Activated T-cell treated with anti-CD3 and anti-CD28 coated beads, Interleukin-2, amount 50 U/mL, for 72 hours (primary cell): Measurements from ENCODE around the gene PCDHGB3. TPM values are rescaled to one million over a fixed set of nuclear protein-coding genes. Genes with fewer than 3 reads are reported as not detected.
"Not testable (repeated sequence)": the region's sequence is repeated elsewhere in the genome, so short reads cannot be mapped to it uniquely, and the experiment has no call there.

Experiments used
- ATAC-seq, 2 donors: fragments of 150-1000 bp; cut with Tn5 transposase; replicated peaks in 1 of 2; 2 replicates each; pipeline ENCODE4 v1.10.0; 2021; ENCODE audit warnings: moderate library complexity in 2 of 2, mild to moderate bottlenecking in 1 of 2
- DNase-seq, 2 donors: peaks; one replicate each; pipeline ENCODE4 v3.0.0; 2021 to 2022; ENCODE audit warnings: mixed read lengths in 1 of 2
- H3K27ac Mint-ChIP-seq: one replicate; pipeline ENCODE4 v1.8.0; 2022; ENCODE audit warnings: mild to moderate bottlenecking, moderate library complexity, mixed read lengths
- H3K27me3 Mint-ChIP-seq: one replicate; pipeline ENCODE4 v1.8.0; 2022; ENCODE audit warnings: low read depth, mixed read lengths
- H3K36me3 Mint-ChIP-seq, 2 donors: one replicate each; pipeline ENCODE4 v1.8.0; 2022; ENCODE audit warnings: mixed read lengths in 2 of 2, mild to moderate bottlenecking in 1 of 2; ENCODE audit not compliant: insufficient read depth in 2 of 2
- H3K4me1 Mint-ChIP-seq: one replicate; pipeline ENCODE4 v1.8.0; 2022; ENCODE audit warnings: low read depth, mixed read lengths
- H3K4me3 Mint-ChIP-seq, 2 donors: one replicate each; pipeline ENCODE4 v1.8.0; 2022; ENCODE audit warnings: mild to moderate bottlenecking in 2 of 2, mixed read lengths in 2 of 2, moderate library complexity in 2 of 2
- H3K9me3 Mint-ChIP-seq, 2 donors: one replicate each; pipeline ENCODE4 v1.8.0; 2022; ENCODE audit warnings: mixed read lengths in 2 of 2
- total RNA-seq, 2 donors: library from RNA; stranded (reverse); gene quantifications; one replicate each; pipeline ENCODE4 v1.2.3, GENCODE V29; 2022

Gene PCDHGB3
- under 1 TPM; 0.19 to 0.28 TPM for total RNA-seq

DNA sequence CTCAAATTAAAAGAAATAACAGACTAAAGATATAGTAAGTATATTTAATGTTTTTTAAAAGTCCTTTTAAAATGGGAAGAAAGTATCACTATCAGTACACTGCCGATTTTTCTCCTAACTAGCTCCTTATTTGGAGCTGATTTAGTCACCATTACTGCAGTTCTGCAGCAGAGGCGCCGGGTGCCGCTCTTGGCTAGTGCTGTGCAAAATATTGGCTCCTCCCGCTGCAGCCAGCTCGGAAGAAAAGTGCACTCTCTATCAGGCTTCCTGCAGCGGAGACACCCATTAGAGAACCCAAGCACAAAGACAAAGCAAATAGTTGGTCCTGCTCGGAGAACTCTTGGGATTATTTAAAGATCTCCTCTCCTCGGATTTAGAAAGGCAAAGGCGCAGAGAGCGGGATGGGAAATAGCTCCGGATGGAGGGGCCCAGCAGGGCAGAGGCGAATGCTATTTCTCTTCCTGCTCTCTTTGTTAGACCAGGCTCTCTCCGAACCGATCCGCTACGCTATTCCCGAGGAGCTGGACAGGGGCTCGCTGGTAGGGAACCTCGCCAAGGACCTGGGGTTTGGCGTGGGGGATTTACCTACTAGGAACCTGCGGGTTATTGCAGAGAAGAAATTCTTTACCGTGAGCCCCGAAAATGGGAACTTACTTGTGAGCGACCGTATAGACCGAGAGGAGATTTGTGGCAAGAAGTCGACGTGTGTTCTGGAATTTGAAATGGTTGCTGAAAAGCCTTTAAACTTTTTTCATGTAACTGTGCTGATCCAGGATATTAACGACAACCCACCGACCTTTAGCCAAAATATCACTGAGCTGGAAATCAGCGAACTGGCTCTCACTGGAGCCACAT, at the start of gene PCDHGB3:
TSS of gene PCDHGB3 (plus strand) at position 249 of the 855 bp plus-strand sequence. CDS start at position 402, 153 bp downstream.
- Mint-ChIP-seq H3K9me3 (peaks cover 2 to 13% of the 10 kb centered on the region in 2 donors), H3K4me3 (peak within 1 kb of the TSS; percentile 83 to 92), H3K27ac (peak within 1 kb of the TSS; percentile 5), H3K27me3 (peaks cover 90% of the 10 kb centered on the region), H3K36me3 (peaks cover 15 to 33% of the 10 kb centered on the region in 2 donors), H3K4me1 (peaks cover 13% of the 10 kb centered on the region)
- ATAC-seq (peak; percentile 63 to 81), DNase-seq (peak; percentile 41 to 46)

- Mint-ChIP-seq H3K4me1 (peaks cover 46% of the 10 kb centered on the region), H3K9me3 (peaks cover 14 to 17% of the 10 kb centered on the region in 2 donors), H3K27ac (no peak overlapping the region), H3K36me3 (peaks cover 36 to 42% of the 10 kb centered on the region in 2 donors), H3K4me3 (peak overlapping the region in 1 of 2 donors; percentile 57), H3K27me3 (no peaks in the 10 kb centered on the region)
- no peak for ATAC-seq
- no peak for DNase-seq
These were observed 47.8 kb upstream of the PCDHGB3 start for GRCh38 chr5:141322261-141322660.

DNA sequence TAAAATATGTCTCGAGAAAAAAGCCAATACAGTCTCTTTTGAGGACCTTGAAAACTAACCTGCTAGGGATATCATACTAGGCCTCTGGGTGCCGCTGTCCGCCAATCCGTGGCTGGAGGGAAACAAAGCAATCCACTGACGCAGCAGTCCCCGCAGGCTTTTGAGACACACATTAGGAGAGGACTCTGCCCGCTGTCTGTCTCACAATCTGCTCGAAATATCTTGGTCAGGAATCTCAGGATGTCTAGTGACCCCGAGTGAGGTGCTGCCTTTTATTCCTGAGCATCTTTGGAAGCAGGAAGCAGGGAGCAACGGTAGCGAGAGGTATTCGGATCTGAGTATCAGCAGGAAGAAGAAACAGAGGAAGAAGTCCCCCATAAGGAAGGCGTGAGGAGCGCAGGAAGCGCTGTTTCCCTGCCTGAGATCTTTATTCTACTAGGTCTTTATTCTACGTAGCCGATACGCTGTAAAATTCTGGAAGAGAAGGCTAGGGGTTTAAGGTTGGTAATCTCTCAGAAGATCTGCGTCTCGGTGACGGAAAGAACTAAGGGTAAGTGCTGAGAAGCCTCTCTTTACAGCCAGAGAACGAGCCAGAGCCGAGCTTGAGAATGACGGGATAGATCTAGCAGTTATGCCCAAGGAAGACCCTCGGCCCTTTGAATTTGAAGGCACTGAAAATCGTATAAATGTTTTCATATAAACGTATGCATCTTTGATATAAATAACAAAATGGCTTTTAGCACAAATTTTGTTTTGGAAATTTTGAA, 43.8 kb upstream of the PCDHGB3 start:
- Mint-ChIP-seq H3K9me3 (peaks cover 2 to 5% of the 10 kb centered on the region in 2 donors), H3K27me3 (peaks cover 13% of the 10 kb centered on the region), H3K4me3 (peak overlapping the region; percentile 94 to 98), H3K27ac (peak overlapping the region; percentile 93), H3K36me3 (peaks cover 11 to 14% of the 10 kb centered on the region in 2 donors), H3K4me1 (peaks cover 19% of the 10 kb centered on the region)
- DNase-seq = peak; percentile 65 to 76
- ATAC-seq = peak; percentile 91 to 93

DNA sequence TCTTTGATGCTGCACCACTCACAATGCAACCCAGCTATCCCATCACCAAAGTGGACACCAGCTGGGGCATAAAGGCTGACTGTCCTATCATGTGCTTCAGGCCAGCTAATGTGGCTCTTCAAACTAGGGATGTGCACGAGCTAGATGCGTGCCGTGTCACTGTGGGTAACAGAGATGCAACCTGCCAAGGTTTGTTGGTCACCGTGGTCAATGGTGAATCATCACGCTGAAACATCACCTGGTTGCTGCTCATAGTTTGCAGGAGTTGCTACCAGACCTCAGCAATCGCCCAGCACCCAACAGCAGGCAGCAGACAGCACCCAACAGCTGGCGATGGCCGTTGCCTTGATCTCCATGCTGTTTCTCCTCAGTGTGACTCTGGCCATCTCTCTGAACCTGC, 41.8 kb upstream of the PCDHGB3 start:
- Mint-ChIP-seq H3K27me3 (peaks cover 27% of the 10 kb centered on the region), H3K4me1 (peaks cover 12% of the 10 kb centered on the region), H3K27ac (no peak overlapping the region), H3K4me3 (no peak overlapping the region), H3K36me3 (peaks cover 9 to 17% of the 10 kb centered on the region in 2 donors), H3K9me3 (peaks cover 6 to 12% of the 10 kb centered on the region in 2 donors)
- ATAC-seq = peak; percentile 30 to 54
- peak in 1 of 2 donors; percentile 33 for DNase-seq

DNA sequence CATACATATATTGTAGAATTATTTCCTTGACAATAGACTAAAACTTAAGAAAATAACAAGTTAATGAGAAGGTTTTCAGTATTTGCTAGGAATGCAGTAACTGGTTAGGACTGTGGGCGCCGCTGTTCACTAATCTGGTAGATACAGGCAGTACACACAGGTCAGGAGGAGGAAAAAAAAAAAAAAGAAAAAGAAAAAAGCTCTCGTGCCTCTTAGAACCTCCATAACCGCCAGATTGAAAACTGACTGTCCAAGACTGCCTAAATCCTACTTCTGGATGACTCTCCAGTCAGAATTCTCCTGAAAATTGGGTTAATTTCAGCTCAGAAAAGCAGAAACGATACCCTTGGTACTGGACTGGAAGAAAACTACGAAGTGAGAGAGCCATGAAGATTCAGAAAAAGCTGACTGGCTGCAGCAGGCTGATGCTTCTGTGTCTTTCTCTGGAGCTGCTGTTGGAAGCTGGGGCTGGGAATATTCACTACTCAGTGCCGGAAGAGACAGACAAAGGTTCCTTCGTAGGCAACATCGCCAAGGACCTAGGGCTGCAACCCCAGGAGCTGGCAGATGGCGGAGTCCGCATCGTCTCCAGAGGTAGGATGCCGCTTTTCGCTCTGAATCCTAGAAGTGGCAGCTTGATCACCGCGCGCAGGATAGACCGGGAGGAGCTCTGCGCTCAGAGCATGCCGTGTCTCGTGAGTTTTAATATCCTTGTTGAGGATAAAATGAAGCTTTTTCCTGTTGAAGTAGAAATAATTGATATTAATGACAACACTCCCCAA, 39.6 kb upstream of the PCDHGB3 start, which contains the start of gene PCDHGA1:
TSS of gene PCDHGA1 (plus strand) at position 216 of the 782 bp plus-strand sequence.
- peak; percentile 15 to 39 for DNase-seq
- Mint-ChIP-seq H3K36me3 (peaks cover 18 to 23% of the 10 kb centered on the region in 2 donors), H3K27me3 (peaks cover 49% of the 10 kb centered on the region)

GRCh38 chr5:141332571-141332970, 37.5 kb upstream of the PCDHGB3 start:
- Mint-ChIP-seq H3K27me3 (peaks cover 56% of the 10 kb centered on the region), H3K36me3 (peaks cover 18 to 19% of the 10 kb centered on the region in 2 donors)
- not testable (repeated sequence) for ATAC-seq

More for the DNA sequence above, 39.6 kb upstream of the PCDHGB3 start, which contains the start of gene PCDHGA1:
- peak; percentile 39 to 48 for ATAC-seq
- Mint-ChIP-seq H3K9me3 (peaks cover 6 to 15% of the 10 kb centered on the region in 2 donors), H3K27ac (no peak within 1 kb of the TSS), H3K4me3 (peak within 1 kb of the TSS; percentile 49 to 58), H3K4me1 (peaks cover 12% of the 10 kb centered on the region)

DNA sequence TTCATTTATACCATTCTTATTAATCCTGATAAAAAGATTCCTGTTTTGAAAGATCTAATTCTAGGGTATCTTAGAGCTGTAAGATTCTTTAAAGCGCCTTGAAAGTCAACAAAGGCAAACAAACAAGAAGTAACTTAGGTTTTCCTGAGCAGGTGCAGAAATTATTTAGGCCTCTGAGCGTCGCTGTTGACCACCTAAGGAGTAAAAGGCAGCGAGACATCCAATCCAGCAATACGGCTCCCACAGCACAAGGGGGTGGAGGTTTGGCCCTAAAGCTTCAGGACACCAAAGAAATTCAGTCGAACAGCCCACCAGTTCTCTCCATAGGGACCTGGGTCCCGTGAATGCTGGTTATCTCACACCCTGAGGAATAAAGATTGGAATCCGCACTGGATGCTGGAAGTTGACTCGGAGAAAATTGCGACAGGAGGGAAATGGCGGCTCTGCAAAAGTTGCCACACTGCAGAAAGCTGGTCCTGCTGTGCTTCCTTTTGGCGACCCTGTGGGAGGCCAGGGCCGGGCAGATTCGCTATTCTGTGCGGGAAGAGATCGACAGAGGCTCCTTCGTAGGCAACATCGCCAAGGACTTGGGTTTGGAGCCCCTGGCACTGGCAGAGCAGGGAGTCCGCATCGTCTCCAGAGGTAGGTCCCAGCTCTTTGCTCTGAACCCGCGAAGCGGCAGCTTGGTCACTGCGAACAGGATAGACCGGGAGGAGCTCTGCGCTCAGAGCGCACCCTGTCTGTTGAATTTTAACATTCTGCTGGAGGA, 31.3 kb upstream of the PCDHGB3 start, which contains the start of gene PCDHGA2:
TSS of gene PCDHGA2 (plus strand) at position 223 of the 769 bp plus-strand sequence.
- Mint-ChIP-seq H3K36me3 (peaks cover 22 to 29% of the 10 kb centered on the region in 2 donors), H3K9me3 (peaks cover 8 to 16% of the 10 kb centered on the region in 2 donors), H3K4me3 (peak within 1 kb of the TSS; percentile 56 to 73), H3K27me3 (peaks cover 57% of the 10 kb centered on the region), H3K27ac (no peak within 1 kb of the TSS), H3K4me1 (no peaks in the 10 kb centered on the region)
- ATAC-seq = peak in 1 of 2 donors; percentile 40
- peak in 1 of 2 donors; percentile 30 for DNase-seq

More at GRCh38 chr5:141332571-141332970, 37.5 kb upstream of the PCDHGB3 start:
- H3K4me1 Mint-ChIP-seq, DNase-seq, H3K27ac Mint-ChIP-seq, H3K4me3 Mint-ChIP-seq: not testable (repeated sequence)
- peaks cover 6 to 19% of the 10 kb centered on the region in 2 donors for H3K9me3 Mint-ChIP-seq

DNA sequence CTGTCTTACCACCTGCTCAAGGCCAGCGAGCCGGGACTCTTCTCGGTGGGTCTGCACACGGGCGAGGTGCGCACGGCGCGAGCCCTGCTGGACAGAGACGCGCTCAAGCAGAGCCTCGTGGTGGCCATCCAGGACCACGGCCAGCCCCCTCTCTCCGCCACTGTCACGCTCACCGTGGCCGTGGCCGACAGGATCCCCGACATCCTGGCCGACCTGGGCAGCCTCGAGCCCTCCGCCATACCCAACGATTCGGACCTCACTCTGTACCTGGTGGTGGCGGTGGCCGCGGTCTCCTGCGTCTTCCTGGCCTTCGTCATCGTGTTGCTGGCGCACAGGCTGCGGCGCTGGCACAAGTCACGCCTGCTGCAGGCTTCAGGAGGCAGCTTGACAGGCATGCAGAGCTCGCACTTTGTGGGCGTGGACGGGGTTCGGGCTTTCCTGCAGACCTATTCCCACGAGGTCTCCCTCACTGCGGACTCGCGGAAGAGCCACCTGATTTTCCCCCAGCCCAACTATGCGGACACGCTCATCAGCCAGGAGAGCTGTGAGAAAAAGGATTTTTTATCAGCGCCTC, 29.2 kb upstream of the PCDHGB3 start:
- not testable (repeated sequence) for H3K4me1 Mint-ChIP-seq, DNase-seq, H3K27ac Mint-ChIP-seq, H3K4me3 Mint-ChIP-seq, ATAC-seq
- Mint-ChIP-seq H3K9me3 (peaks cover 8 to 17% of the 10 kb centered on the region in 2 donors), H3K36me3 (peaks cover 22 to 31% of the 10 kb centered on the region in 2 donors), H3K27me3 (peaks cover 53% of the 10 kb centered on the region)

GRCh38 chr5:141342773-141343172, 27.3 kb upstream of the PCDHGB3 start:
- Mint-ChIP-seq H3K36me3 (peaks cover 23 to 40% of the 10 kb centered on the region in 2 donors), H3K4me3 (no peak overlapping the region), H3K27me3 (peaks cover 60% of the 10 kb centered on the region), H3K4me1 (no peaks in the 10 kb centered on the region), H3K27ac (no peak overlapping the region), H3K9me3 (peaks cover 9 to 14% of the 10 kb centered on the region in 2 donors)
- ATAC-seq (no peak), DNase-seq (no peak)

GRCh38 chr5:141343242-141343952, 26.6 kb upstream of the PCDHGB3 start, which contains the start of gene PCDHGA3:
TSS of gene PCDHGA3 (plus strand) at chr5:141343829. CDS start at chr5:141344034, 205 bp downstream.
- Mint-ChIP-seq H3K36me3 (peaks cover 21 to 39% of the 10 kb centered on the region in 2 donors), H3K4me1 (no peaks in the 10 kb centered on the region), H3K27me3 (peaks cover 55% of the 10 kb centered on the region), H3K9me3 (peaks cover 8 to 14% of the 10 kb centered on the region in 2 donors), H3K4me3 (peak within 1 kb of the TSS; percentile 72 to 78), H3K27ac (no peak within 1 kb of the TSS)
- ATAC-seq (no peak), DNase-seq (peak in 1 of 2 donors; percentile 33)
